HEK293 (cell line): ENCODE measurements around the gene JMJD7.

Source experiments
- CTCF ChIA-PET: fragments of 350-600 bp; formaldehyde crosslinking; extraction: SDS; loops from one replicate; lab custom pipeline; 2021; ENCODE audit warnings: antibody characterized with exemption; lab: Yijun Ruan, JAX
- POLR2A ChIA-PET: fragments of 300-600 bp; formaldehyde crosslinking; extraction: SDS; loops from one replicate; lab custom pipeline; 2020; ENCODE audit warnings: antibody characterized with exemption, inconsistent platforms; lab: Yijun Ruan, JAX
- H3K27ac ChIP-seq: fragments of 200-500 bp; sonication (Bioruptor generic); 2 replicates; pipeline ENCODE4 v1.5.1; 2014; ENCODE audit warnings: low read depth, low read length, control low read depth, inconsistent platforms; ENCODE audit errors: extremely low read depth
- H3K36me3 ChIP-seq, 2 experiments: fragments of 200-500 bp in 1 of 2; sonication (Bioruptor generic) in 1 of 2; 1 replicate in 1 of 2; 2 replicates in 1 of 2; pipeline ENCODE4 v1.5.1; 2014 to 2017; ENCODE audit warnings: inconsistent platforms in 2 of 2, low read length in 2 of 2; ENCODE audit not compliant: control insufficient read depth in 2 of 2, insufficient read depth in 1 of 2
- H3K4me1 ChIP-seq: fragments of 200-500 bp; sonication (Bioruptor generic); 2 replicates; pipeline ENCODE4 v1.5.1; 2014; ENCODE audit warnings: mild to moderate bottlenecking, low read length, inconsistent platforms; ENCODE audit not compliant: control insufficient read depth, insufficient read depth
- H3K4me3 ChIP-seq: 2 replicates; pipeline ENCODE4 v1.5.1; 2011; ENCODE audit warnings: low read depth, mild to moderate bottlenecking, control low read depth, low read length, moderate library complexity
- H3K9me3 ChIP-seq: fragments of 200-500 bp; sonication (Bioruptor generic); 2 replicates; pipeline ENCODE4 v1.5.1; 2014; ENCODE audit warnings: low read depth, low read length, inconsistent platforms; ENCODE audit not compliant: control insufficient read depth, insufficient read depth
- AEBP2 ChIP-seq: fragments of 450-650 bp; formaldehyde crosslinking; IDR thresholded peaks from 2 replicates; pipeline ENCODE4 v1.5.1; 2016; ENCODE audit warnings: missing biosample characterization, missing genetic modification characterization, borderline replicate concordance
- CTCF ChIP-seq: fragments of 450-650 bp; formaldehyde crosslinking; IDR thresholded peaks from 2 replicates; pipeline ENCODE4 v1.5.1; 2016; ENCODE audit warnings: missing biosample characterization, missing genetic modification characterization
- EGR2 ChIP-seq: fragments of 450-650 bp; formaldehyde crosslinking; IDR thresholded peaks from 2 replicates; pipeline ENCODE4 v1.5.1; 2016; ENCODE audit warnings: low read depth, missing biosample characterization, missing genetic modification characterization
- GLIS1 ChIP-seq: fragments of 450-650 bp; formaldehyde crosslinking; IDR thresholded peaks from 2 replicates; pipeline ENCODE4 v1.5.1; 2016; ENCODE audit warnings: missing biosample characterization, missing genetic modification characterization
- OVOL3 ChIP-seq: fragments of 450-650 bp; formaldehyde crosslinking; IDR thresholded peaks from 2 replicates; pipeline ENCODE4 v1.5.1; 2016; ENCODE audit warnings: missing biosample characterization, missing genetic modification characterization
- PATZ1 ChIP-seq: fragments of 450-650 bp; formaldehyde crosslinking; IDR thresholded peaks from 2 replicates; pipeline ENCODE4 v1.5.1; 2016; ENCODE audit warnings: missing biosample characterization, missing genetic modification characterization
- SALL2 ChIP-seq: fragments of 450-650 bp; formaldehyde crosslinking; IDR thresholded peaks from 2 replicates; pipeline ENCODE4 v1.5.0; 2017; ENCODE audit warnings: missing biosample characterization, mild to moderate bottlenecking, missing genetic modification characterization, borderline replicate concordance
- YY1 ChIP-seq: fragments of 450-650 bp; formaldehyde crosslinking; IDR thresholded peaks from 2 replicates; pipeline ENCODE4 v1.5.1; 2018; ENCODE audit warnings: missing biosample characterization, missing genetic modification characterization
- ZBTB7A ChIP-seq: fragments of 450-650 bp; formaldehyde crosslinking; IDR thresholded peaks from 2 replicates; pipeline ENCODE4 v1.5.1; 2016; ENCODE audit warnings: low read depth, missing biosample characterization, missing genetic modification characterization
- ZFHX2 ChIP-seq: fragments of 450-650 bp; formaldehyde crosslinking; conservative IDR thresholded peaks from 2 replicates; pipeline ENCODE4 v1.5.1; 2016; ENCODE audit warnings: missing biosample characterization, missing genetic modification characterization
- ZIC2 ChIP-seq: fragments of 450-650 bp; formaldehyde crosslinking; IDR thresholded peaks from 2 replicates; pipeline ENCODE4 v1.5.1; 2016; ENCODE audit warnings: missing biosample characterization, missing genetic modification characterization
- ZNF114 ChIP-seq: fragments of 450-650 bp; formaldehyde crosslinking; IDR thresholded peaks from 2 replicates; pipeline ENCODE4 v1.5.0; 2017; ENCODE audit warnings: missing biosample characterization, missing genetic modification characterization
- ZNF148 ChIP-seq: fragments of 450-650 bp; formaldehyde crosslinking; IDR thresholded peaks from 2 replicates; pipeline ENCODE4 v1.5.0; 2017; ENCODE audit warnings: missing biosample characterization, missing genetic modification characterization, borderline replicate concordance
- ZNF19 ChIP-seq: fragments of 450-650 bp; formaldehyde crosslinking; IDR thresholded peaks from 2 replicates; pipeline ENCODE4; 2016; ENCODE audit warnings: missing biosample characterization, missing genetic modification characterization, low read depth
- ZNF530 ChIP-seq: fragments of 450-650 bp; formaldehyde crosslinking; IDR thresholded peaks from 2 replicates; pipeline ENCODE4 v1.5.1; 2016; ENCODE audit warnings: low read depth, missing biosample characterization, missing genetic modification characterization
- ZNF560 ChIP-seq: fragments of 450-650 bp; formaldehyde crosslinking; IDR thresholded peaks from 2 replicates; pipeline ENCODE4 v1.5.1; 2017; ENCODE audit warnings: missing biosample characterization, missing genetic modification characterization, borderline replicate concordance
- ZNF580 ChIP-seq: fragments of 450-650 bp; formaldehyde crosslinking; IDR thresholded peaks from 2 replicates; pipeline ENCODE4 v1.5.1; 2016; ENCODE audit warnings: missing biosample characterization, missing genetic modification characterization
- ZNF610 ChIP-seq: fragments of 450-650 bp; formaldehyde crosslinking; IDR thresholded peaks from 2 replicates; pipeline ENCODE4 v1.5.1; 2016; ENCODE audit warnings: missing biosample characterization, missing genetic modification characterization, borderline replicate concordance
- ZSCAN4 ChIP-seq: fragments of 450-650 bp; formaldehyde crosslinking; IDR thresholded peaks from 2 replicates; pipeline ENCODE4 v1.5.1; 2017; ENCODE audit warnings: missing biosample characterization, missing genetic modification characterization

Gene JMJD7

GRCh38 chr15:41871175-41871905 is 43.4 kb downstream of the JMJD7 start:
- no peak overlapping the region for H3K4me3 ChIP-seq
- POLR2A ChIA-PET, result no interaction called here
- TF ChIP-seq ZNF580 (no peak), ZIC2 (tag by site-specific recombination) (peak; percentile 69), GLIS1 (tag by site-specific recombination) (no peak)
- H3K4me1 ChIP-seq, result no peaks in the 10 kb centered on the region
- CTCF ChIA-PET, result interaction anchor here (0.7 kb wide), 1 partner anchor 10 kb away, joined by 4 read pairs; no protein-coding TSS in a partner anchor
- no peaks in the 10 kb centered on the region for H3K36me3 ChIP-seq
- H3K9me3 ChIP-seq, result no peaks in the 10 kb centered on the region
- no peak overlapping the region for H3K27ac ChIP-seq

GRCh38 chr15:41872166-41872747 is 44.4 kb downstream of the JMJD7 start:
- TF ChIP-seq AEBP2 (tag by site-specific recombination) (no peak), EGR2 (tag by site-specific recombination) (peak; percentile 99), ZFHX2 (peak; percentile 98)
- Histone ChIP-seq H3K36me3 (no peaks in the 10 kb centered on the region), H3K4me3 (no peak overlapping the region), H3K9me3 (no peaks in the 10 kb centered on the region), H3K4me1 (no peaks in the 10 kb centered on the region), H3K27ac (no peak overlapping the region)
- ChIA-PET CTCF (interaction anchor here (0.7 kb wide), 1 partner anchor 9 kb away, joined by 4 read pairs; no protein-coding TSS in a partner anchor), POLR2A (no interaction called here)

GRCh38 chr15:41873711-41874110 is 45.8 kb downstream of the JMJD7 start:
- Histone ChIP-seq H3K27ac (no peak overlapping the region), H3K36me3 (no peaks in the 10 kb centered on the region), H3K4me1 (no peaks in the 10 kb centered on the region), H3K9me3 (no peaks in the 10 kb centered on the region), H3K4me3 (no peak overlapping the region)
- ChIA-PET POLR2A (no interaction called here), CTCF (no interaction called here)
- no peak for TF ChIP-seq ZNF560 (tag by site-specific recombination)
- TF ChIP-seq ZBTB7A (tag by site-specific recombination), result no peak
- no peak for TF ChIP-seq ZIC2 (tag by site-specific recombination)
- TF ChIP-seq ZNF114 (tag by site-specific recombination), result no peak
- TF ChIP-seq EGR2 (tag by site-specific recombination), result no peak
- no peak for TF ChIP-seq YY1 (tag by site-specific recombination)
- no peak for TF ChIP-seq ZNF148 (tag by site-specific recombination)
- TF ChIP-seq CTCF (tag by site-specific recombination), result no peak
- no peak for TF ChIP-seq PATZ1 (tag by site-specific recombination)
- TF ChIP-seq ZNF610, result no peak
- no peak for TF ChIP-seq ZFHX2
- TF ChIP-seq ZSCAN4 (tag by site-specific recombination), result no peak
- TF ChIP-seq SALL2 (tag by site-specific recombination), result no peak
- TF ChIP-seq ZNF19 (tag by site-specific recombination), result no peak
- TF ChIP-seq OVOL3 (tag by site-specific recombination), result no peak
- TF ChIP-seq ZNF530 (tag by site-specific recombination), result no peak
